Epithelial cell of proximal tubule (primary cell): ENCODE results near the gene PDE12. TPM values are rescaled to one million over a fixed set of nuclear protein-coding genes. Genes with fewer than 3 reads are reported as not detected.

Source experiments
- DNase-seq: peaks from one replicate; pipeline ENCODE4 v3.0.0-alpha.2; 2011; ENCODE audit warnings: low read depth
- H3K4me3 ChIP-seq: 2 replicates; pipeline ENCODE4 v1.5.1; 2011; ENCODE audit warnings: low read depth, mild to moderate bottlenecking, low read length
- total RNA-seq: library from RNA; depleted of rRNA; stranded (reverse); fragments of >200 nt; gene quantifications from 2 replicates; pipeline ENCODE4 v1.2.3, GENCODE V29; 2015
- TF ChIP-seq, protein P1 (sequence below): conservative IDR thresholded peaks from 2 replicates; pipeline ENCODE4 v1.5.1; 2012; ENCODE audit warnings: low read depth, mild to moderate bottlenecking, low read length

Gene PDE12
- total RNA-seq, 1 donor from 2014 or later: 13.3 TPM

DNA sequence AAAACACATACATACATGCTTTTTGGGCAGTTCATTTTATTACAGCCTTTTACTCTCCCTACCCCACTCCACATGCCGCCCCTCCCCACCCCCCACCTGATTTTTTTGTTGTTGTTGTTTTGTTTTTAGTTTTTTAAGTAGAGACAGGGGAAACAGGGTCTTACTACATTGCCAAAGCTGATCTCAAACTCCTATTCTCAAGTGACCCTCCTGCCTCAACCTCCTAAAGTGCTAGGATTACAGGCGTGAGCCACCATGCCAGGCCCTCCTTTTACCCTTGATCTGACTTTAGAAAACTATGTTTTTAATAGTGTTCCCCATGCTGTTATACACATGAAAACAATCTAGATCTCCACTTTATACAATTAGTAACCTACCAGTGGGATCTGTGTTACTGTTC lies 14.8 kb downstream of the PDE12 start:
- DNase-seq: no peak
- H3K4me3 ChIP-seq: no peak overlapping the region
- TF ChIP-seq, protein P1, sequence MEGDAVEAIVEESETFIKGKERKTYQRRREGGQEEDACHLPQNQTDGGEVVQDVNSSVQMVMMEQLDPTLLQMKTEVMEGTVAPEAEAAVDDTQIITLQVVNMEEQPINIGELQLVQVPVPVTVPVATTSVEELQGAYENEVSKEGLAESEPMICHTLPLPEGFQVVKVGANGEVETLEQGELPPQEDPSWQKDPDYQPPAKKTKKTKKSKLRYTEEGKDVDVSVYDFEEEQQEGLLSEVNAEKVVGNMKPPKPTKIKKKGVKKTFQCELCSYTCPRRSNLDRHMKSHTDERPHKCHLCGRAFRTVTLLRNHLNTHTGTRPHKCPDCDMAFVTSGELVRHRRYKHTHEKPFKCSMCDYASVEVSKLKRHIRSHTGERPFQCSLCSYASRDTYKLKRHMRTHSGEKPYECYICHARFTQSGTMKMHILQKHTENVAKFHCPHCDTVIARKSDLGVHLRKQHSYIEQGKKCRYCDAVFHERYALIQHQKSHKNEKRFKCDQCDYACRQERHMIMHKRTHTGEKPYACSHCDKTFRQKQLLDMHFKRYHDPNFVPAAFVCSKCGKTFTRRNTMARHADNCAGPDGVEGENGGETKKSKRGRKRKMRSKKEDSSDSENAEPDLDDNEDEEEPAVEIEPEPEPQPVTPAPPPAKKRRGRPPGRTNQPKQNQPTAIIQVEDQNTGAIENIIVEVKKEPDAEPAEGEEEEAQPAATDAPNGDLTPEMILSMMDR: no peak

- no peak overlapping the region for H3K4me3 ChIP-seq
- TF ChIP-seq, protein P1: no peak
- DNase-seq: no peak
Observed at GRCh38 chr3:57572096-57572495, 16.0 kb downstream of the PDE12 start.

DNA sequence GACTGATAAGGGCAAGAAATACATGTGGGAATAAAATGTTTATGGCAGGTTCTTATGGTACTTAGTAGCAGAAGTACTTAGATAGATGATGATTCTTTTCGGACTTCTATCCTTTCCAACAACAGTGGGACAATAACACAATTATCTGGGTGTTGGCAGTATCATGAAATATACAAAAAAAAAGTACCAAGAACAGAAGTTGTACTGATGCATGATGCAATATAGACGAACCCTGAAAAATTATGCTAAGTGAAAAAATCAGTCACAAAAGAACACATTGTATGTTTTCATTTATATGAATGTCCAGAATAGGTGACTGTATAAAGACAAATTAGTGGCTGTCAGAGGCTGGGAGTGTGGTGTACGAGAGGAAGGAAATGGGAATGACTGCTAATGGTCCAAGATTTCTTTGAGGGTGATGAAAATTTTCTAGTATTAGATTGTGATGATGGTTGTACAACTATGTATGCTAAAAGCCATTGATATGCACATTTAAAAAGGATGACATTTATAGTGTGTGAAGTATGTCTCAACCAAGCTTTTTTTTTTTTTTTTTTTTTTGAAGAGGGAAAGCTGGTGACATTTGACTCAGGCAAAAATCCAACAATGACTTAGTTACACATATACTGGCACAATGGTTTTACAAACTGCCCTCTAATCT lies 20.0 kb downstream of the PDE12 start:
- H3K4me3 ChIP-seq: no peak overlapping the region
- TF ChIP-seq, protein P1: no peak
- no peak for DNase-seq

- no peak overlapping the region for H3K4me3 ChIP-seq
- TF ChIP-seq, protein P1: no peak
- DNase-seq: no peak
Observed at GRCh38 chr3:57577801-57578200, 21.7 kb downstream of the PDE12 start.

DNA sequence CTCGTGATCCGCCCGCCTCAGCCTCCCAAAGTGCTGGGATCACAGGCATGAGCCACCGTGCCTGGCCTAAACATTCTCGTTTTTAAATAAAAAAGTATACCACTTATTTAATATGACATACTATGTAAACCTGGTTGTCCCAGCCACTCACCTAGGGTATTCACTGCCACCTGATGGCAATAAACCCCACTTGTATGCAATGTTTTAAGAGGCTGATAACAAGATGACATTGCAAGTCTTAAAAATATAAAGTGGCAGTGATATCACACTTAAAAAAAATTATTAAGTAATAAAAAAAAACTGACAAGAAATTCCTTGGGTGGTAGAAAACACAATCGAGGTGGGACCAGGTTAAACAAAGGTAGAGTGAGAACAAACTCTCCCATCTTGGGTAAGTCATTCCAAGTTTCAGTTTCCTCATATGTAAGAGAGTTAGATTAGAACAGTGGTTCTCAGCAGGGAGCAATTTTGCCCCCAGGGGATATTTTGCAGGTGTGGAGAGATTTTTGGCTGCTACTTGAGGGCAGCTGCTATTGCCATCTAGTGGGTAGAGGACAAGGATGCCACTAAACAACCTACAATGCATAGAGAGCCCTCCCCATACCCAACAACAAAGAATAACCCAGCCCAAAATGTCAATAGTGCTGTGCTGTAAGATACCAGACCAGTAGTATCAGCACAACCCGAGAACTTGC lies 26.5 kb downstream of the PDE12 start:
- TF ChIP-seq, protein P1: peak; percentile 49
- DNase-seq: no peak
- H3K4me3 ChIP-seq: no peak overlapping the region

- H3K4me3 ChIP-seq: no peak overlapping the region
- TF ChIP-seq, protein P1: no peak
- no peak for DNase-seq
Observed at GRCh38 chr3:57583544-57583943, 27.5 kb downstream of the PDE12 start.

DNA sequence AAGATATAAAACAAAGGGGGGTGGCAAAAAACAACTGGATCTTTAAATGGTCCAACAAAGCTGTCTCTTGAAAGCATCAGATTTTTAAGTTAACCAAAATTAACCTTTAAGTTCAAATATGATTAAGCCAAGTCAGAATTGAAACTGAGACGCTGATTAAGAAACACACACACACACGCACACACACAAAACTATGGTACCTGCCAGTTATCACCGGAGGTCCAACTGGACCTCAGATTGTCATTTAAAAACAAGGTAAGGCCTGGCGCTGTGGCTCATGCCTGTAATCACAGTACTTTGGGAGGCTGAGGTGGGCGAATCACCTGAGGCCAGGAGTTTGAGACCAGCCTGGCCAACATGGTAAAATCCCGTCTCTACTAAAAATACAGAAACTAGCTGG lies 30.7 kb downstream of the PDE12 start:
- TF ChIP-seq, protein P1: no peak
- no peak overlapping the region for H3K4me3 ChIP-seq
- no peak for DNase-seq
